Ishikawa (cell line): Measurements from ENCODE around the gene HTR1A.

ENCODE experiments used
- CEBPB ChIP-seq: IDR thresholded peaks from 2 replicates; pipeline ENCODE4 v1.6.1; 2012
- CREB1 ChIP-seq: IDR thresholded peaks from 2 replicates; pipeline ENCODE4 v1.6.1; 2012; ENCODE audit warnings: low read depth
- EGR1 ChIP-seq: IDR thresholded peaks from 2 replicates; pipeline ENCODE4 v1.6.1; 2012
- EP300 ChIP-seq: IDR thresholded peaks from 2 replicates; pipeline ENCODE4 v1.6.1; 2012; ENCODE audit warnings: borderline replicate concordance
- FOXM1 ChIP-seq: IDR thresholded peaks from 2 replicates; pipeline ENCODE4 v1.6.1; 2012; ENCODE audit warnings: low read depth, borderline replicate concordance
- MAX ChIP-seq: IDR thresholded peaks from 2 replicates; pipeline ENCODE4 v1.6.1; 2012
- NFIC ChIP-seq: IDR thresholded peaks from 2 replicates; pipeline ENCODE4 v1.6.1; 2012
- RAD21 ChIP-seq: IDR thresholded peaks from 2 replicates; pipeline ENCODE4 v1.6.1; 2012; ENCODE audit warnings: low read depth
- REST ChIP-seq: IDR thresholded peaks from 2 replicates; pipeline ENCODE4 v1.6.1; 2012; ENCODE audit warnings: low read depth, mild to moderate bottlenecking
- TAF1 ChIP-seq: IDR thresholded peaks from 2 replicates; pipeline ENCODE4 v1.6.1; 2012; ENCODE audit warnings: low read depth, mild to moderate bottlenecking
- TCF12 ChIP-seq: IDR thresholded peaks from 2 replicates; pipeline ENCODE4 v1.6.1; 2012; ENCODE audit warnings: low read depth
- TEAD4 ChIP-seq: IDR thresholded peaks from 2 replicates; pipeline ENCODE4 v1.6.1; 2012
- USF1 ChIP-seq: IDR thresholded peaks from 2 replicates; pipeline ENCODE4 v1.6.1; 2012
- YY1 ChIP-seq: IDR thresholded peaks from 2 replicates; pipeline ENCODE4 v1.6.1; 2012; ENCODE audit warnings: low read depth
- ZBTB7A ChIP-seq: IDR thresholded peaks from 2 replicates; pipeline ENCODE4 v1.6.1; 2012; ENCODE audit warnings: low read depth

Gene HTR1A

DNA sequence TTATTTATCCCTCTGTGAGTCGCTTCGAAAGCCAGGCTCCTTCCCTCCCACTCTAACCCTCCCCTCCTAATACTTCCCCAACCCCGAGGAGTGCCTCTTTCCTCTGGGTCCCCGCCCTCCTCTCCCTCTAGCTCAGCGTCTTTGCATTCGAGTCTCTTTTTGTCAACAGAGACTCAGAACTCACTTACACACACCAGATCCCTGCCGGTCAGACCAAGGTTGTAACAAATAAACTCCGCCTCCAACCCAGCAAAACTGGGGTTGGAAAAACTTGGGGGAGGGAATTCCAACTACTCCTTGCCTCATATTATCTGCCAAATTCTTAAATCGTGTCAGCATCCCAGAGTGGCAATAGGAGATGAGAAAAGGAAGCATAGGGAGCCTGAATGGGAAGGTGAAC, at the start of gene HTR1A:
Gene HTR1A, minus strand, starts transcription at position 167 of the 400 bp plus-strand sequence. CDS start 726 bp downstream, outside the sequence.
- TF ChIP-seq TCF12 (no peak), REST (no peak), MAX (no peak), NFIC (no peak), YY1 (no peak), USF1 (no peak), RAD21 (no peak), CEBPB (no peak), TEAD4 (no peak)

GRCh38 chr5:64003966-64004365, 41.7 kb upstream of the HTR1A start:
- no peak for TF ChIP-seq TAF1
- TF ChIP-seq ZBTB7A = no peak
- no peak for TF ChIP-seq CREB1
- TF ChIP-seq MAX = no peak
- TF ChIP-seq NFIC = no peak
- TF ChIP-seq EGR1 = no peak
- TF ChIP-seq FOXM1 = no peak
- TF ChIP-seq REST = no peak
- no peak for TF ChIP-seq CEBPB
- no peak for TF ChIP-seq TEAD4
- no peak for TF ChIP-seq RAD21
- TF ChIP-seq EP300 = no peak
- TF ChIP-seq TCF12 = no peak
- TF ChIP-seq YY1 = no peak

- TF ChIP-seq TAF1 (no peak), EGR1 (no peak), EP300 (no peak), CREB1 (no peak), REST (no peak), NFIC (no peak)
These were observed 37.9 kb upstream of the HTR1A start for GRCh38 chr5:64000096-64000495.

DNA sequence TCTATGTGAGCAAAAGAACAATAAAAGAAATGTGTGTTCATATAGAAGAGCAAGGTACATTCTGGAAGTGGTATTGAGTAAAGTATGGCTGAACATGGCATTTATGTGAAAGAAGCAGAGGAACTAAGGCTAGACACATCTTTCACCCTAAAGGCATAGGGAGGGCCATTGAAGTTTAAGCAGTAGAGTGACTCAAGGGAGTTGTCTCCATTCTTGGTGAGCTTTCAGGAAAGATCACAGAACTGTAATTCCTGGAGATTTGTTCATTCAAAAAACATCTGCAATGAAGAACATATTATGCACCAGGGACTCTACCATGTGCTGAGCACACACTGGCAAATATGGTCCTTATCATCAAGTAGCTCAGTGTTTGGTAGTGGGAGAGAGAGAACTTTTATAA, 24.8 kb upstream of the HTR1A start:
- TF ChIP-seq EGR1 (no peak), NFIC (no peak), FOXM1 (no peak), REST (no peak), CEBPB (no peak), YY1 (no peak), USF1 (no peak), EP300 (no peak), ZBTB7A (no peak), RAD21 (no peak), TAF1 (no peak), CREB1 (no peak), TCF12 (no peak), TEAD4 (no peak), MAX (no peak)
